GM19193 (cell line): ENCODE results near the gene SCN8A.

Experiments used
- POLR2A ChIP-seq: IDR thresholded peaks from 4 replicates; pipeline ENCODE4 v1.6.1; 2011; ENCODE audit not compliant: insufficient read depth, insufficient read length; ENCODE audit errors: extremely low read depth

Gene SCN8A

GRCh38 chr12:51682981-51683380 is 91.9 kb downstream of the SCN8A start:
- no peak for TF ChIP-seq POLR2A

- TF ChIP-seq POLR2A, result no peak
Measured at GRCh38 chr12:51683763-51684357, 92.8 kb downstream of the SCN8A start.

GRCh38 chr12:51686727-51687126 is 95.7 kb downstream of the SCN8A start:
- TF ChIP-seq POLR2A, result no peak

- no peak for TF ChIP-seq POLR2A
Measured at GRCh38 chr12:51687177-51687576, 96.1 kb downstream of the SCN8A start.

GRCh38 chr12:51687614-51688013 is 96.6 kb downstream of the SCN8A start:
- no peak for TF ChIP-seq POLR2A

- no peak for TF ChIP-seq POLR2A
Measured at GRCh38 chr12:51689983-51690382, 99.0 kb downstream of the SCN8A start.

GRCh38 chr12:51692016-51692415 is 101.0 kb downstream of the SCN8A start:
- TF ChIP-seq POLR2A, result no peak

GRCh38 chr12:51693569-51693968 is 102.5 kb downstream of the SCN8A start:
- no peak for TF ChIP-seq POLR2A

- no peak for TF ChIP-seq POLR2A
Measured at GRCh38 chr12:51694146-51694545, 103.1 kb downstream of the SCN8A start.

GRCh38 chr12:51695241-51696010 is 104.4 kb downstream of the SCN8A start:
- no peak for TF ChIP-seq POLR2A

- no peak for TF ChIP-seq POLR2A
Measured at GRCh38 chr12:51699219-51699618, 108.2 kb downstream of the SCN8A start.

- TF ChIP-seq POLR2A, result no peak
Measured at GRCh38 chr12:51700887-51701286, 109.9 kb downstream of the SCN8A start.

GRCh38 chr12:51702587-51702986 is 111.6 kb downstream of the SCN8A start:
- no peak for TF ChIP-seq POLR2A

GRCh38 chr12:51705450-51705849 is 114.4 kb downstream of the SCN8A start:
- no peak for TF ChIP-seq POLR2A

- TF ChIP-seq POLR2A, result no peak
Measured at GRCh38 chr12:51706206-51706605, 115.2 kb downstream of the SCN8A start.

GRCh38 chr12:51714666-51715065 is 123.6 kb downstream of the SCN8A start:
- no peak for TF ChIP-seq POLR2A
